SK-N-MC (cell line): Measurements from ENCODE around the gene SREBF1.

ENCODE experiments used
- DNase-seq: peaks from one replicate; pipeline ENCODE4 v3.0.0-alpha.2; 2011; ENCODE audit warnings: low read depth, low spot score
- H3K27ac ChIP-seq: fragments of 200-600 bp; sonication (generic); 2 replicates; pipeline ENCODE4 v1.5.1; 2016; ENCODE audit warnings: mixed run types
- H3K36me3 ChIP-seq: fragments of 200-600 bp; sonication (generic); 2 replicates; pipeline ENCODE4 v1.6.1; 2017; ENCODE audit warnings: antibody characterized with exemption, low read length, mixed read lengths; ENCODE audit not compliant: insufficient read depth
- H3K4me3 ChIP-seq: fragments of 200-600 bp; sonication (generic); 2 replicates; pipeline ENCODE4 v1.5.1; 2016
- H3K9ac ChIP-seq: fragments of 200-600 bp; sonication (generic); 2 replicates; pipeline ENCODE4 v1.8.0; 2017; ENCODE audit warnings: mixed run types, mixed read lengths; ENCODE audit not compliant: insufficient read length
- H3K9me3 ChIP-seq: fragments of 200-600 bp; sonication (generic); 2 replicates; pipeline ENCODE4 v1.6.1; 2017; ENCODE audit warnings: low read depth, mild to moderate bottlenecking, antibody characterized with exemption, low read length, moderate library complexity, mixed read lengths
- EZH2 ChIP-seq: fragments of 200-600 bp; sonication (generic); IDR thresholded peaks from one replicate; pipeline ENCODE4 v1.6.1; 2017; ENCODE audit warnings: antibody characterized with exemption
- FOXP2 ChIP-seq: optimal IDR thresholded peaks from 2 replicates; pipeline ENCODE3; 2011; ENCODE audit warnings: mild to moderate bottlenecking, moderate library complexity; ENCODE audit not compliant: insufficient read depth; ENCODE audit errors: extremely low read length, control extremely low read depth
- POLR2AphosphoS5 ChIP-seq: IDR thresholded peaks from 2 replicates; pipeline ENCODE4 v1.6.1; 2012; ENCODE audit warnings: mild to moderate bottlenecking, low read depth, low read length, borderline replicate concordance

The SREBF1 gene

DNA sequence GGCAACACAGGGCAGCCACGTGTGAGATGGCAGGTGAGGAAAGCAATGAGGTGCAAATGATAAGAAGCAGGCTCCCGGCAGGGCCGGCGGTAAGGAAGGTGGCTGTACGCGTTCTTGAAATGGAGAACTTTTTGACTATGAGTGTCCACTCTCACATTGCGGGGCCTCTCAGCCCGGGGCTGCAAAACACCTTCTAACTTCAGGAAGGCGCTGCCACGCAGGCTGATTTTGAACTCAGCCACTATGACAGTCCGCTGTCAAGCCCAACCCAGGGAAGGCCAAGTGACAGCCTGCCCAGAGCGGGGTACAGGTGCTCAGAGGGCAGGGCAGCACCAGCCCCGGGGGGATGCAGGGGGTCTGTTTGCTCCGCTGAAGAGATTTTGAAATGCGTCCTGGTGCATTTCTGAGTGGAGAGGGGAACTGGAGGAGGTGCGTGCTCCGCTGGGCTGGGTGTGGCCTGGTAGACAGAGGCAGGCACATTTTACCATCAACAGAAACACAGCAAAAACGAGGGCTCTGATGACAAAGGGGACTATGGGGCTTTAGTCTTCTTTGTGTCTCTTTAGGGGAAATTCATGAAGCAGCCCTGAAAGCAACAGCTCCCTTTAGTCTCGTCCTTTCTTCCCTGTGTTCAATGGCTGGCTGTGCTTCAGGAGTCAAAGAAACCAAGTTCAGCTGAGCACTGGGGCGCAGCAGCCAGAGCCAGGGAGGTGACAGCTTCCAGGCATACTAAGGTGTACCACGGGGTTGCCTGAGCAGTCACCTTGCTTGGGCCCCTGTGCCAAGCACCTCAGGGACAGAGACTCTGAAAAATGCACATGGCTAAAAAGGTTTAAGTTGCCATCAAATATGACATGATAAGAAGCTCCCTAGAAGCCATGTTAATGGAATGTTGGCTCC lies 14.6 kb upstream of the SREBF1 start:
- H3K9me3 ChIP-seq: no peaks in the 10 kb centered on the region
- H3K4me3 ChIP-seq: no peak overlapping the region
- peak overlapping the region; percentile 71 for H3K27ac ChIP-seq
- TF ChIP-seq EZH2: no peak
- no peak for TF ChIP-seq FOXP2
- no peak for TF ChIP-seq POLR2AphosphoS5
- no peaks in the 10 kb centered on the region for H3K36me3 ChIP-seq
- no peak for DNase-seq
- peak overlapping the region; percentile 37 for H3K9ac ChIP-seq

GRCh38 chr17:17849845-17850373 lies 13.1 kb upstream of the SREBF1 start:
- no peak for TF ChIP-seq EZH2
- TF ChIP-seq POLR2AphosphoS5: no peak
- no peak for TF ChIP-seq FOXP2
- peak overlapping the region; percentile 91 for H3K27ac ChIP-seq
- no peaks in the 10 kb centered on the region for H3K36me3 ChIP-seq
- DNase-seq: peak; percentile 32
- H3K9me3 ChIP-seq: no peaks in the 10 kb centered on the region
- no peak overlapping the region for H3K4me3 ChIP-seq
- peak overlapping the region; percentile 32 for H3K9ac ChIP-seq

DNA sequence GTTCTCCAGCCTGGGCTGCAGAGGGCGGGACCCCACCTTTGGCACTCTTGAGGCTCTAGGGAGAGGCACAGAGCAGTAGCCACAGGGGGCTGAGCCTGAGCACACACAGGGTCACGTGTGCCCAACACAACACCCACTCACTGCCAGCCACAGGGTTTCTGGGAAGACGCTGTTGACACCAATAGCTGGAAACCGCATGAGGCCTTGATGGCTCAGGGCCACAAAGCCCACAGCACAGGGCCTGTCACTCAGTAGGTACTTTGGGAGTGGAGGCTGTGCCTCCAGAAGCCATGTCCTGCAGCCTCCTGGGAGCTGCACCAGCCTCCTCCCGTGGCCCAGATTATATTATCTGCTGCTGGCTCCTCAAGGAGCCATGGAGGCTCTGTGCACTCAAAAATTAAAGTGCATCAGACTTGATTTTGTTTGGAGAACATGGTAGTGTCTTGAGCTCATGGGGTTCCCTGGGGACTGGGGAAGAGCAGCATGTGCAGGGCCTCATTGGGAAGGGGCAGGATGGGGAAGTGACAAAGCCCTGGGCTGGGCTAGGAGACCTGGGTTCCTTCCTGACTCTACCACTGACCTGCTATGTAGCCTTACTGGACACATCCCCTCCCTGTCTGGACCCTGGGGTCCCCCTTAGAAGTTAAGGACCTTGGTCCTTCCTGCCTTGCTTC lies 12.5 kb upstream of the SREBF1 start:
- Histone ChIP-seq H3K27ac (peak overlapping the region; percentile 91), H3K9ac (peak overlapping the region; percentile 32), H3K36me3 (no peaks in the 10 kb centered on the region), H3K4me3 (no peak overlapping the region), H3K9me3 (no peaks in the 10 kb centered on the region)
- no peak for DNase-seq
- TF ChIP-seq EZH2 (no peak), FOXP2 (peak; percentile 37)

GRCh38 chr17:17848311-17849082 lies 11.7 kb upstream of the SREBF1 start:
- DNase-seq: no peak
- TF ChIP-seq FOXP2 (no peak), POLR2AphosphoS5 (no peak), EZH2 (no peak)
- no peak overlapping the region for H3K4me3 ChIP-seq
- no peak overlapping the region for H3K9ac ChIP-seq
- H3K27ac ChIP-seq: peak overlapping the region; percentile 91
- H3K36me3 ChIP-seq: no peaks in the 10 kb centered on the region
- no peaks in the 10 kb centered on the region for H3K9me3 ChIP-seq

GRCh38 chr17:17847726-17848125 lies 10.9 kb upstream of the SREBF1 start:
- Histone ChIP-seq H3K9ac (no peak overlapping the region), H3K9me3 (no peaks in the 10 kb centered on the region), H3K27ac (no peak overlapping the region), H3K36me3 (no peaks in the 10 kb centered on the region), H3K4me3 (no peak overlapping the region)
- TF ChIP-seq FOXP2 (no peak), POLR2AphosphoS5 (no peak), EZH2 (no peak)
- DNase-seq: no peak

DNA sequence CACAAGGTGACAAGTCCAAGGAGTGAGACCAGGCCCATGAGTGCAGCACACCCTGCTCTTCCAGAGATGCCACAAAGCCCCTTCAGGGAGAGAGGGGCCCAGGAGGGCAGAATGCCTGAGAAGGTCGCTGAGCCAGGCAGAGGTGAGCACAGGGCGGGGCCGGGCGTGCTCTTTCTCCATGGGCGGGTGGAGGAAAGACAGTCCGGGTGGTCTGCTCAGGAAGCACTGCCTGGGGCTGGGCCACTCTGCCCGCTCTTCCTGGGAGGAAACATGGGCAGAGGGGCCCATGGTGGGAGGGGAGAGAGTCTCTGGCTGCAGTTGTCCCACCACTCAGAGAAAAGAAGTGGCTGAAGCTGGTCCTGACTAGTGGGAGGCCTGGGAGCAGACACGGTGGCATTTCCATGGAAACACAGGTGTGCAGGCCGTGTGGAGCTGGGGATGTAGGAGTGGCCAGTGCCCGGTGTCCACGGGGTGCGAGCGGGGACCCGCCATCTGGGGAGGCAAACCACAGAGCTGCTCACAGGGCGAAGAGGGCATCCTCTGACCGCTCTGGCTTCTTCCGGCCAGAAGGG lies 10.4 kb upstream of the SREBF1 start:
- Histone ChIP-seq H3K4me3 (no peak overlapping the region), H3K36me3 (no peaks in the 10 kb centered on the region), H3K9me3 (no peaks in the 10 kb centered on the region), H3K27ac (no peak overlapping the region), H3K9ac (no peak overlapping the region)
- no peak for DNase-seq
- TF ChIP-seq FOXP2 (no peak), POLR2AphosphoS5 (no peak), EZH2 (no peak)

GRCh38 chr17:17846645-17847044 lies 9.9 kb upstream of the SREBF1 start:
- Histone ChIP-seq H3K27ac (no peak overlapping the region), H3K4me3 (no peak overlapping the region), H3K9ac (no peak overlapping the region), H3K9me3 (no peaks in the 10 kb centered on the region), H3K36me3 (no peaks in the 10 kb centered on the region)
- no peak for TF ChIP-seq FOXP2
- no peak for TF ChIP-seq EZH2
- TF ChIP-seq POLR2AphosphoS5: no peak
- no peak for DNase-seq

DNA sequence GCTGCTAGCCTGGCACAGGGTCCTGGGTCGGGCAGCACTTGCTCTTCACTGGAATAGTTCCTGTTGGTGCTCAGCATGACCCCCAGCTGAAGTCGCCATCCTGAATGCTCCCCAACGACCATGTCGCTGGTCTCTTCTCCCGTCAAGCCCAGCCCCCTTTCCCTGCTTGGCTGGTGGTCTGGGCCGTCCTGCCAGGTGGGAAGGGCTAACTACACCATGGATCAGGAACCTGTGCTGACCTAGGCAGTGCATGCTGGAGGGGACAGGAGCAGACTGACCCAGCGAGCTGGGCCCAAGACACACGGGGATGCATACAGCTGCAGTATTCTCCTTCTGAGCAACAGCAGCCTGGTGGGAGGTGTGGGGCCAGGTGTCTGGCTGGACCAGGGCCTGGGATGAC lies 9.2 kb upstream of the SREBF1 start:
- no peak overlapping the region for H3K27ac ChIP-seq
- no peaks in the 10 kb centered on the region for H3K9me3 ChIP-seq
- TF ChIP-seq EZH2 (no peak), FOXP2 (no peak)
- H3K4me3 ChIP-seq: no peak overlapping the region
- H3K36me3 ChIP-seq: no peaks in the 10 kb centered on the region
- H3K9ac ChIP-seq: no peak overlapping the region
- no peak for DNase-seq
